NOMO-1 (cell line): ENCODE results near the gene MBNL2.
"Not testable (repeated sequence)": the region's sequence is repeated elsewhere in the genome, so short reads cannot be mapped to it uniquely, and the experiment has no call there.

Experiments used
- DNase-seq, 2 experiments: peaks; one replicate each; lab custom pipeline; 2025; ENCODE audit not compliant: unreplicated experiment in 2 of 2; lab: John Stamatoyannopoulos, UW

MBNL2 gene

DNA sequence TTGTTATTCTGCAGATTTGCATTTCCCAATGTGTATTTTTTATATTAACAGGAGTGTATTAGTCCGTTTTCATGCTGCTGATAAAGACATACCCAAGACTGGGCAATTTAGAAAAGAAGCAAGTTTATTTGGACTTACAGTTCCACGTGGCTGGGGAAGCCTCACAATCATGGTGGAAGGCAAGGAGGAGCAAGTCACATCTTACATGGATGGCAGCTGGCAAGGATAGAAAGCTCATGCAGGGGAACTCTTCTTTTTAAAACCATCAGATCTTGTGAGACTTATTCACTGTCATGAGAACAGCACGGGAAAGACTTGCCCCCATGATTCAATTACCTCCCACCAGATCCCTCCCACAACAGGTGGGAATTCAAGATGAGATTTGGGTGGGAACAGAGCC is 14.9 kb upstream of the MBNL2 start:
- DNase-seq: not testable (repeated sequence)

- peak in 1 of 2 experiments; percentile 10 for DNase-seq
These were observed 10.8 kb upstream of the MBNL2 start for GRCh38 chr13:97211300-97211699.

DNA sequence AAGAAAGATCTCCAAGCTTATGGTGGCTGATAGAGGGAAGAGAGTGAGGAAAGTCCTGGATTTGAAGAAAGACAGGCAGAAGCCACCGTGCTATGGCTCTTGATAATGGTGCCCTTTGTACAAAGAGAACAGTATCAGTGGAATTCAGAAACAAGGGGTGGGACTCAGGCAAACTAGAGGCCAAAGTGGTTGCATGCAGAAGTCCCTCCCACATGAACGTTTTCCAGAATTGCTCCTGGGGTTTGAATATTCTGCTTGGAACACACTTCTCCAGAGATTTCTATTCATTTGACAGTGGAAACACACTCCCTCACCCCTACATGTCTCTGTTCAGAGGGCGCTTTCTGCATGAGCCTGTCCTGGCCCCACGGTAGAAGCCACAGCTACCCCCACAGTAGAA is 10.1 kb upstream of the MBNL2 start:
- no peak for DNase-seq

DNA sequence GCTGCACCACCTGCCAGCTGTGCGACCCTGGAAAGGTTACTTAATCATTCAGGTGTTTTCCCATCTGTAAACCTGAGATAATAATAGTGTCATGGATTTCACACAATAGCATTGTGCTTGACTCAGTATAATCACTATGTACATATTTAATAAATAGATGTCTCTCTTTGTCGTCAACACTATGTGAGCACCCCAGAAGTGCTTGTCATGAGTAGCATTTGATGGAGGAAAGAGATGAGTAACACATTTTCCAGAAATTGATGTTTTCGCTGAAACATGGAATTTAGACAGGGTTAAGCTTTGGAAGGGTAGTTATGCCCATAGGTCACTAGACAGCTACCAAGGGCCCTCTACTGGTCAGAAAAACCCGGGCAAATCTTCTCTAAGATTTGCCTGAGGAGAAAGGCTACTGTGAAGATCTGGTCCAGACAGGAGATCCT is 9.5 kb upstream of the MBNL2 start:
- DNase-seq: peak in 1 of 2 experiments; percentile 40

DNA sequence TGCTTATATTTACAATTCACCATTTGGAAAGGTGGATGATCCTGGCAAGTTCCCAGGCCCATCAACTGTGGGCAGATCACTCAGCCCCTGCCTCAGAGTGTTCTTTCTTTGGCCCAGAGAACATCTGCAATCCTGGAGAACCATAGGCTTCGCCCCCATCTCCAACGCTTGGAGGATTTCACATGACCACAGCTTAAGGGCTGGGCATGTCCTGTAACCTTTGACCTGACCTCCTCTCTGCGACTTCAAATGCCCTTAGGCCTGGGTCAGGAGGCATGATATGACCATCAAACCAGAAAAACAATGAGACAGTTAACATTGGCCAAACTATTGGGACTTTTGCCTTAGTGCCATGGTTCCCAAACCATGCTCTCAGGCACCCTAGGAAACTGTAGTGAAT is 7.2 kb upstream of the MBNL2 start:
- no peak for DNase-seq

DNA sequence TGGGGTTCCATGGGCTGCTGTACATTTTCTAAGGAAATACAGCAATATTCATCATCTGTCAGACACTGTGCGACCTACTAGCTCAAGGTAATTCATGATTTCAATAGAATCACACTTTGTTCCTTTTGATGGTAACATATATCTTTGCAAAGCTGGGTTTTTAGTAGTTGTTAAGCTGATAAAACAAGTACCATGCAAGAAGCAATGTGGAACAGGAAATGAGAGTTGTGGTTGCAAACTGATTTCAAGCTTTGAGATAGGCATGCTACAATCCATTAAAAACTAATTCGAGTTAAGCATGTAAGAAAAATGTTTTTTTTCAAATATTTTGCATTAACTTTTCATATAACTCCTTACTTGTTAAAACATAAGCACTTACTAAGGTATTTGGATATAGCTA is 6.8 kb upstream of the MBNL2 start:
- peak in 1 of 2 experiments; percentile 44 for DNase-seq

- no peak for DNase-seq
These were observed 2.9 kb upstream of the MBNL2 start for GRCh38 chr13:97219226-97219625.

DNA sequence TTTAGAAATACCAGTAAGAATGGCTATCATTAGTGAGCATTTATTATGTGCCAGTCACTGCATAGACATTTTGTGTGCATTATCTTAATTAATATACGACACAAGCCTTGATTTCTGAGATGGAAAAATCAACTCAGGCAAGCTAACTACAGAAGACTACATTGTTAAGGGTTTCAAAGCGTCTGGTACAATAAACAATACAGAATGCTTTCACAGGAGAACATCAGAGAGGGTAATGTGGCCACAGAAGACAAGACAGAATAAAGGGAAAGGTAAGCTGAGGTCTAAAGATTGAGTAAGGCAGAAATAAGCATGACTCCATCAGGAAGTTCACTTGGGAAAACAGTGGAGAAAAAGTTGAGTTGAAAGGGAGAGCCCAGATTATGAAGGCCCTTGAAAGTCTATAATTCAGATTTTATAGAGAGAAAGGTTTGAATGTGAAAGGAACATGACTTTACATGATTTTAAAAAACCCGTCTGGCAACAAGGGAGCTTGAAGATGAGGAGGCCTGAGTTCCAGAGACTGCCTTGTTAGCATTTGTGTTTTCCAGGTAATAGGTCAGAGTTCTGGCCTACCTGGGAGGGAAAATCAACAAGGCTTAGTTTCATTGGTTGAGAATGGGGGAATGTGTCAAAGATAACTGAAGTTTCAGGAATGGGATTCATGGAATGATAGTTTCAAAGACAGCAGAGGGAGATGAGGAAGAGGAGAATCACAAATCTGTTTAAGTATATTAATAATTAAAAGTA is 1.8 kb upstream of the MBNL2 start:
- DNase-seq: no peak

DNA sequence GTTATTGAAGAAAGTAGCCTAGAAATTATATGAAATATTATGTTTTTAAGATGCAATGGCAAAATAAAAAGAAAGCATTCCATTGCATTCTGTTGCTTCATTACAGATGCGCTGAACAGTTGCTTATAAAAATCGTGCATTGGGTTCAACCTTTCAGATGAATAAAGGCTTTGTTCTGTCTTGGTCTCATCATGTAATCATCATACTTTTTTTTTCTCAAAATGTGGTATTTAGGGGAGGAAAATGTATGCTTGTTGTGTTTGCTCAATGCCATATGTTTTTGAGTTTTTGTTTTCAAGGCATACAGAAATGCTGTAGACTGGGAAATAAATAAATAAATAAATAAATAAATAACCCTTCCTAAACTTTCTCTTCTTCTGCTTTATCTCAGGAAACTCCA is 1.1 kb upstream of the MBNL2 start:
- DNase-seq: no peak

- no peak for DNase-seq
These were observed 667 bp upstream of the MBNL2 start for GRCh38 chr13:97221466-97221865.

DNA sequence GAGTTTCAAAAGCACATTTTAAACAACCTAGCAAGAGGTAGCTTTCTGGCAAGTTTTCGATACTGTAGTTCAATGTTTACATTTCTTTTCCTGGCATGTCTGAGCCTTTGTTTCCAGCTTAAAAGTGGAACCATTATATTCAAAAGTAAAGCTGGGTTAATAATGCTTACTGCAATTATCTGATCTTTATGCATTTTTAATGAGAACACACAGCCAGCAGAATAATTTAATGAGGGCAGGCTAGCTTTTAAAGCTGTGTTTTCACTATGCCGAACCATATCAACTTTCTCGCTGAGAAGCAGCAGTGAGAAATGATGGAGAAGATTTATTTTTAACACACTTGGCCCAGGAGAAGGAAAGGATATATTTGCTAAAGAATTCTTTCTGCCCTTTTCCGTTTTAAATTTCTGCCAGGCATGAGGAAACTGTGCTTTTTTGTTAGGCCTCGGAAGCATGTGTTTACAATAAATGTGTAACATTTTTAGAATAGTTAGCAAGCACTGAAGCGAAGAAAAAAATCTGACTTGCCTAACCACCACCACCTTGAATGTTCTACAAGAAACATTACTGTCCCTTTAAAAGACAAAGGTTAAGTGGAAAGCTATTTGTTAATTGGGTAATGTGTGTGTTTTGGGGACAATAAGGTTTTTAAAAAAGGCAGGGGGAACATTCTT is 1.0 kb downstream of the MBNL2 start:
- no peak for DNase-seq

DNA sequence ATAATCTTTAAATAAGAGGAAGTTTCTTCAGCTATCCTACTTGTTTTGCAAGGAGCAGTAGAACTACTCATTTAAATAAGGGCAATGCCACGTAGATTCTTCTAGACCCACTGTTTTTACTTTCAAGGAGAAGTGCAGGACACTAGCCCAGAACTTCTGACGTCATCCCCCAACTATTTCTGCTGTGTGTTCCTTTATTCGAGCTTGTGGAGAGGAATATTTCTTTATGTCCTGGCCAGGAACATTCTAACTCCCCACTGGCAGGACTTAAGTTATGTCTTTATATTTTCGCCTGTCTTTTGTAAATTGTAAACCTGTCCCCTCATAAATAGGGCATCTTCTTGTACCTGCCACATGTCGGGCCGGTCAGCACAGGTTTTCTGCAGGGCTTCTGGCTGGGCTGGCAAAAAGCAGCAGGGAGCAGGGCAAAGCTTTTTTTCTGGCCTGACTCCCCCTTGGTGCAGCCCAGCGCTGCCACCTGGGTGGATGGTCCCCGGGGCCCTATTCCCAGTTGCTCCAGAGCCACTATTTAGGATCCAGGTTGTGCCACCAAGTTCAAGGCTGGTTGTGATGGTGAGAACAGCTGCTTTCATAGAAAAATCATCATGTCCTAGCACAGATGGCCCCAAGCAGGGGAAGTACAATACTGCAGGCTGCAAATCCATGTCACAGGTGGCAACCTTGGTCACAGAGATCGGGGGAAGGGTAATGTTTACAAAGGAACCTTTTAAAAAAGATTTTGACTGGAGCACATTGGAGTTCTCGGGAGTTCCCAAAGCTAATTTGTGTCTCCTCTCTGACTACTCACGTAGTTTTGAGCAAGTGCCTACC is 1.8 kb downstream of the MBNL2 start:
- DNase-seq: peak; percentile 64 to 78

- DNase-seq: no peak
These were observed 2.6 kb downstream of the MBNL2 start for GRCh38 chr13:97224544-97225300.

- no peak for DNase-seq
These were observed 3.4 kb downstream of the MBNL2 start for GRCh38 chr13:97225533-97225932.

DNA sequence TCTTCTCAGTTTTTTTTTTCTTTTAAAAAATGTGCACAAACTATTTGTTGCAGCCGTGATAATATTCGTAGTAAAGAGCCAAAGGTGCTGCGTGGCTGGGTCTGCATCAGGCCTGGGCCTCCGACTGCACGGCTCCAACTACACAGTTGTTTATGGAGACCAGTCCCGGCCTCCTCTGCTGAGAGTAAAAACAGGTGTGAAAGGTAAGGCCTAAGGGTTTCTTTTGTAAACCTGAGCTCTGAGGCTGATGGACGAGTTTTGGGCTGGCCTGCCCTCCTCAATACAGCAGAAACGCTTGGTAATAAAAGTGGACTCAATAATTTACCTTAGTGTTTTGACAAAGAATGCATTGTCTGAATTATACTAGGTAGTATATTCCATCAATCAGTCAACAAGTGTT is 3.9 kb downstream of the MBNL2 start:
- no peak for DNase-seq

DNA sequence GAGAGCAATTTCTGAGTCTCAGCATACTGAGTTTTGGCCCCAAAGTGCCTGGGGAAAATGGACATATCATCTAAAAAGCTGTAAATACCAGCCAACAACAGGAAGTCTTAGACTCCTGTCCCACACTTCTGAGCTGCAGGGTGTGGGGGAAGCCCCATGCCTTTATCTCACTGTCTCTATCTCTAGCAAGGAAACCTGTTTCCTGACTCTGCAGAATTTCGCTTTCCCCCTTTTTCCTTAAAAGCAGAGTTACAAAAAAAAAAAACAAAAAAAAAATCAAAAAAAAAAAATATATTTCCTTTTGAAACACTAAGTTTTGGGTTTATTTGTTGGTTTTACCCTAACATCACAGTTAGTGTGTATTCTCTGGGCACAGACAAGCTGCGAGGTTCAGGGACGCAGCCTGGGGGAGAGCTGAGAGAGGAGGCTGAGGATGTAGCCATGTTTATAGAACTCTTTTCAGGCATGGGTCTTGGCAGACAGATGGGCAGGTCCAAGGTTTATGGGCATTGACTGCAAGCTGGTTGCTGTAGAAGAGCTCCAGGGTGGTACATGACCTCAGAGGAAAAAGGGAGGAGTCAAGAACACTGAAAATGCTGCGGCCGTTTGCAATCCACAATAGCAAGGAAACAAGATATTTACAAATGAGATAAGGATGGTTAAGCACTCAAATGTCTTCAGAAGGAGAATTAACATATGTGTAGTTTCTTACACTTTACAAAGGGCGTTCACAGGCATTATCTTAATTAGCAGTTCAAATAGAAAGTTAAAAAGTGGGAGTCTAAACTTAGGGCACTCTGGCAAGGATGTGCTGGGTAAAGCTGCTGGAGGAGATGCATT is 4.9 kb downstream of the MBNL2 start:
- no peak for DNase-seq

DNA sequence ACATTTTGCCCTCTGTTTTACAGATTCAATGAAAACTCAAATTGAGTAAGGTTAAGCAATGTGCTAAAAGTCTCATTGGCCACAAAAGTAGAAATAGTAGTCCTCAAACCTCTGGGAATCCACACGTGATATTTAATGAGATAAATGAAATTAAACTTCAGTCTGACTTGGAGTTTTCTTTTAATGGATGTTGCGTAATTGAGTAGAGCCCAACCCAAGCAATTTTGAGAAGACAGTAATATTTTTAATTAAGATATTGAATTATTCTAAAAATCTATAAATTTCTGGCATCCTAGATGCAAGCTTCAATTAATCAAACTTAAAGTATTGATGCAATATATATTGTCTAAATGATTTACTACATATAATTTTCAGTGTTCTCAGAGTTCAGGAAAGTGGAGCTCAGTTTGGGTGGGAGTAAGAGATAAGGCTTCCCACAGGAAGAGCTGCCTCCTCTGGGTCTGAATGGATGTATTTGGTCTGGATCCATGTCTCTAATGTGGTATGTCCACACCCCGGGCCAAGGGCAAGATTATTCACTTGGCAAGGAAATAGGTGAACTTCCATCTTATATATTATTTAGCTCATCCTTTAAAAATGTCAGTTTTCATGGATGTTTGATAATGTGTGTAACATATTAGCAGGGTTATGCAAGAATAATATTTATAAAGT is 6.9 kb downstream of the MBNL2 start:
- DNase-seq: no peak

DNA sequence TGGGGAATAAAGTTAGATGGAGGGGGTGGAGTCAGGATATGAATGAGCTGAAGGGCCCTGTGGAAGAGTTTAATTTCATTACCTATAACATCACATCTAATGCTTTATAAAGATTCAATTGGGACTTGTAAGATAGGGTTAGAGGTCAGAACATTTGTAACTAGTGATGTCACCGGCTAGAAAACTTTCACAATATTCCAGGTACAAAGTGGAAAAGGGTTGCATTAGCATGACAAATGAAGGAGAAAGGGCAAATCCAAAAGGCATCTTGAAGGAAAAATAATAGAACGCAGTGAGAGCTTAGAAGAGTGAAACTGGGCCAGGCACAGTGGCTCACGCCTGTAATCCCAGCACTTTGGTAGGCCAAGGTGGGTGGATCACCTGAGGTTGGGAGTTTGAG is 7.6 kb downstream of the MBNL2 start:
- no peak for DNase-seq

GRCh38 chr13:97231118-97231828 is 9.1 kb downstream of the MBNL2 start:
- no peak for DNase-seq
